Body of pancreas (tissue), 4 donors: ENCODE data around the gene KRT86. TPM values are rescaled to one million over a fixed set of nuclear protein-coding genes. Genes with fewer than 3 reads are reported as not detected.
"Not testable (repeated sequence)": the region's sequence is repeated elsewhere in the genome, so short reads cannot be mapped to it uniquely, and the experiment has no call there.

Source experiments
- ATAC-seq: fragments of 150-250 bp; one replicate; pipeline ENCODE4 v1.9.1; 2016
- DNase-seq, 4 donors: peaks; one replicate each; pipeline ENCODE4 v3.0.0-alpha.2; 2019
- H3K27ac ChIP-seq, 4 donors: fragments of 200-600 bp; sonication (generic); 1 replicate in 3 of 4; 2 replicates in 1 of 4; pipeline versions ENCODE4 v1.5.1 to v1.6.1; 2016 to 2019; ENCODE audit warnings: mild to moderate bottlenecking in 1 of 4, mixed read lengths in 1 of 4, moderate library complexity in 1 of 4
- H3K27me3 ChIP-seq, 2 donors: fragments of 200-600 bp; sonication (generic); one replicate each; pipeline ENCODE4 v1.6.0; 2016; ENCODE audit warnings: mild to moderate bottlenecking in 1 of 2
- H3K36me3 ChIP-seq, 2 donors: fragments of 200-600 bp; sonication (generic); replicated peaks in 1 of 2; 2 replicates each; pipeline ENCODE4 v1.5.1; 2016; ENCODE audit warnings: low read depth in 2 of 2; ENCODE audit not compliant: insufficient read depth in 1 of 2
- H3K4me1 ChIP-seq: fragments of 200-600 bp; sonication (generic); one replicate; pipeline ENCODE4 v1.6.0; 2016
- H3K4me3 ChIP-seq, 2 donors: fragments of 200-600 bp; sonication (generic); 1 replicate in 1 of 2; 2 replicates in 1 of 2; pipeline ENCODE4 v1.5.1; 2016 to 2019
- H3K9me3 ChIP-seq, 3 donors: fragments of 200-600 bp; sonication (generic); 1 replicate in 2 of 3; 2 replicates in 1 of 3; pipeline ENCODE4 v1.5.1; 2016
- POLR2A ChIP-seq, 3 donors: fragments of 450-650 bp; IDR thresholded peaks; one replicate each; pipeline ENCODE4 v1.6.1; 2016; ENCODE audit warnings: antibody characterized with exemption in 3 of 3, mild to moderate bottlenecking in 2 of 3
- WGBS, 2 donors: methylation state at CpG; one replicate each; pipeline ENCODE4 v1.1.5; 2017; 5-methylcytosine and 5-hydroxymethylcytosine counted together
- intact Hi-C: fragments of 100-400 bp; cut with DNase I; formaldehyde crosslinking; loops from one replicate; pipeline ENCODE4 v1.15.1; 2023
- total RNA-seq, 2 donors: library from RNA; depleted of rRNA; stranded (reverse); fragments of >200 nt; gene quantifications; one replicate each; pipeline ENCODE4 v1.1.0, GENCODE V29; 2016
- TF ChIP-seq, protein P1 (sequence below), 7 experiments: fragments of 450-650 bp in 4 of 7; fragments of 200-600 bp in 3 of 7; sonication (generic) in 3 of 7; IDR thresholded peaks; one replicate each; pipeline ENCODE4 v1.5.1; 2016 to 2019; ENCODE audit warnings: antibody characterized with exemption in 7 of 7

Gene KRT86
- total RNA-seq, 2 donors from 2014 or later, result 1.8 to 8.6 TPM

GRCh38 chr12:52284562-52285171 is 10.2 kb downstream of the KRT86 start:
- H3K4me1 ChIP-seq, result peaks cover 17% of the 10 kb centered on the region
- H3K27ac ChIP-seq, result no peak overlapping the region
- no peaks in the 10 kb centered on the region for H3K27me3 ChIP-seq
- WGBS, 2 donors, result 61 to 81% methylated on average over 4 of the region's 4 CpGs
- intact Hi-C loops, result no loop called here
- ATAC-seq (no peak), DNase-seq (no peak)
- H3K36me3 ChIP-seq, result no peaks in the 10 kb centered on the region
- H3K9me3 ChIP-seq, result no peaks in the 10 kb centered on the region
- TF ChIP-seq, protein P1, sequence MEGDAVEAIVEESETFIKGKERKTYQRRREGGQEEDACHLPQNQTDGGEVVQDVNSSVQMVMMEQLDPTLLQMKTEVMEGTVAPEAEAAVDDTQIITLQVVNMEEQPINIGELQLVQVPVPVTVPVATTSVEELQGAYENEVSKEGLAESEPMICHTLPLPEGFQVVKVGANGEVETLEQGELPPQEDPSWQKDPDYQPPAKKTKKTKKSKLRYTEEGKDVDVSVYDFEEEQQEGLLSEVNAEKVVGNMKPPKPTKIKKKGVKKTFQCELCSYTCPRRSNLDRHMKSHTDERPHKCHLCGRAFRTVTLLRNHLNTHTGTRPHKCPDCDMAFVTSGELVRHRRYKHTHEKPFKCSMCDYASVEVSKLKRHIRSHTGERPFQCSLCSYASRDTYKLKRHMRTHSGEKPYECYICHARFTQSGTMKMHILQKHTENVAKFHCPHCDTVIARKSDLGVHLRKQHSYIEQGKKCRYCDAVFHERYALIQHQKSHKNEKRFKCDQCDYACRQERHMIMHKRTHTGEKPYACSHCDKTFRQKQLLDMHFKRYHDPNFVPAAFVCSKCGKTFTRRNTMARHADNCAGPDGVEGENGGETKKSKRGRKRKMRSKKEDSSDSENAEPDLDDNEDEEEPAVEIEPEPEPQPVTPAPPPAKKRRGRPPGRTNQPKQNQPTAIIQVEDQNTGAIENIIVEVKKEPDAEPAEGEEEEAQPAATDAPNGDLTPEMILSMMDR (IDR thresholded peaks at IDR 0.05), result no peak
- no peak for TF ChIP-seq POLR2A (IDR thresholded peaks at IDR 0.05)
- no peak overlapping the region for H3K4me3 ChIP-seq

GRCh38 chr12:52285172-52285745 is 10.8 kb downstream of the KRT86 start:
- TF ChIP-seq POLR2A (IDR thresholded peaks at IDR 0.05), result no peak
- TF ChIP-seq, protein P1 (IDR thresholded peaks at IDR 0.05), result no peak
- Histone ChIP-seq H3K36me3 (no peaks in the 10 kb centered on the region), H3K9me3 (no peaks in the 10 kb centered on the region), H3K4me1 (peaks cover 11% of the 10 kb centered on the region), H3K4me3 (no peak overlapping the region), H3K27me3 (no peaks in the 10 kb centered on the region), H3K27ac (no peak overlapping the region)
- intact Hi-C loops, result no loop called here
- ATAC-seq (no peak), DNase-seq (no peak)
- WGBS, 2 donors, result 96 to 97% methylated on average over 2 of the region's 2 CpGs

DNA sequence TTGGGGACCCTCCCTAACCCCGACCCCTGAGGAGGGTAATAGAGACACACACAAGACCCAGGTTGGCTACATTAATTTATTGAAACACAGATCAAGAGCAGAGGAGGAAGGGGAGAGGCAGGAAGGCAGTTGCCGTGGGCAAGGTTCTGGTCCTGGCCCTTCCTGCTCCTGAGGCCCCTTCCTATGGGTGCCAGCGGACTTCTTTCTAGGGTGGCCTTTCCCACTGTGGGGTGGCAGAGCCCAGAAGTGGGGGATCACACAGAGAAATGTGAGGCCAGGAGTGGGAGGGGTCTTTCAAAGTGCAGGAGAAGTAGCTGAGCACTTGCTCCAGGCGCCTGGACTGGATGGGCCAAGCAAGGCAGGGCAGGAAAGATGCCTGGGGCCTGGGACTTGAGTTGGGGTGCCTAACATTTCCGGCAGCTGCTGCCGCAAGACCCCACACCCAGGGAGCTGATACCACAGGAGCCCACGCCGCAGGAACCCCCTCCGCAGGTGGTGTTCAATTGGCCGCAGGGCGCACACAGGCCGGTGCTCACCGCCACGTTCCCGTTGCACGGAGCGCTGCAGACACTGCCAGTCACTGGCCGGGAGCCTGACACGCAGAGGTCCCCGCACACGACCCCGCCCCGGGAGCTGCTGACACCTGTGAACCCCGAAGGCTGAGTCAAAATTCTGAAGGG is 11.5 kb downstream of the KRT86 start:
- Histone ChIP-seq H3K27me3 (no peaks in the 10 kb centered on the region), H3K4me1 (peaks cover 4% of the 10 kb centered on the region), H3K27ac (no peak overlapping the region), H3K4me3 (no peak overlapping the region), H3K36me3 (no peaks in the 10 kb centered on the region), H3K9me3 (no peaks in the 10 kb centered on the region)
- DNase-seq, result no peak
- TF ChIP-seq, protein P1 (IDR thresholded peaks at IDR 0.05), result no peak
- no peak for TF ChIP-seq POLR2A (IDR thresholded peaks at IDR 0.05)
- ATAC-seq, result no peak
- WGBS, 2 donors, result 75 to 87% methylated on average over 7 to 20 of the region's 24 CpGs
- intact Hi-C loops, result no loop called here

DNA sequence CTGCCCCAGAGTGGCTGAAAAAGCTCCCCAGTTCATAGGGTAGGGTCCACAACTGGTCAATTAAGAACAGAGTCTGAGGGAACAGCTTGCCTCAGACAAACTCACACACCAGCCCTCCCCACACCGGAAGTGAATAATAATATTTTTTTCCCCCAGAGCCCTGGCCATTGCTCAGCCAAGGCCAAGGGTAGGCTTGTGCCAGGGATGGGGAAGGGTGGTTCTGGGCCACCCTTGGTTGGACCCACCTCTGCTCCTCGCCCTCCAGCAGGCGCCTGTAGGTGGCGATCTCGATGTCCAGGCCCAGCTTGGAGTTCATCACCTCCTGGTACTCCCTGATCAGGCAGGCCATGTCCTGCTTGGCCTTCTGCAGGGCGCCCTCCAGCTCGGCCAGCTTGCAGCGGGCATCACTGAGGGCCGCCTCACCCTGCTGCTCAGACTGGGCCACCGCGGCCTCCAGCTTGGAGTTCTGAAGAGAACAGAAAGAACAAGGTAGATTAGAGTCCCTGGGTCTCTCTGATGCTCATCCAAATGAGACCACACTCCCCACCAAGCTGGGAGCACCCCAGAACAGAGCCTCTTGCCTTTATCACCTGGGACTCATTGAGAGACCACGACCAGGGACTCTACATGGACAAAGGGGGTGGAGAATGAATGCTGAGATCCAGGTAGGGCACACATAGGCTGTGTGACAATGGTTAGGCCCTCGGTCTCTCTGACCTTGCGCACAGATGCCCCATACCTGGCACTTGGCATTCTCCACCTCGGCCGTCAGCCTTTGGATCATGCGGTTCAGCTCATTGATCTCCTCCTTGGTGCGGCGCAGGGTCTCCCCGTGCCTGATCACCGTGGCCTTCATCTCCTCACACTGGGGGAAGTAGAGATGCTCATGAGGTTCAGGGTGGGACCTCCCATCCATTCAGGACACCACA is 12.7 kb downstream of the KRT86 start:
- H3K36me3 ChIP-seq, H3K4me3 ChIP-seq, H3K9me3 ChIP-seq, H3K27me3 ChIP-seq, DNase-seq, ATAC-seq, intact Hi-C loops, H3K4me1 ChIP-seq, H3K27ac ChIP-seq: not testable (repeated sequence)
- 86 to 91% methylated on average over 15 to 18 of the region's 21 CpGs for WGBS, 2 donors
- TF ChIP-seq, protein P1 (IDR thresholded peaks at IDR 0.05), result peak in 1 of 7 experiments; percentile 6

- H3K36me3 ChIP-seq, H3K9me3 ChIP-seq, H3K4me3 ChIP-seq, intact Hi-C loops, ATAC-seq, H3K27ac ChIP-seq, H3K4me1 ChIP-seq, DNase-seq, H3K27me3 ChIP-seq: not testable (repeated sequence)
- 80 to 89% methylated on average over 14 to 17 of the region's 17 CpGs for WGBS, 2 donors
These were observed 13.7 kb downstream of the KRT86 start for GRCh38 chr12:52287816-52288805.

- H3K36me3 ChIP-seq, H3K4me3 ChIP-seq, DNase-seq, H3K9me3 ChIP-seq, H3K27ac ChIP-seq, intact Hi-C loops, H3K27me3 ChIP-seq, ATAC-seq, H3K4me1 ChIP-seq: not testable (repeated sequence)
- no CpG with 5 or more reads among the region's 5 CpGs for WGBS, 2 donors
These were observed 16.2 kb downstream of the KRT86 start for GRCh38 chr12:52290483-52291134.
